WTC11 (cell line): ENCODE measurements around the gene TNFRSF11A. TPM values are rescaled to one million over a fixed set of nuclear protein-coding genes. Genes with fewer than 3 reads are reported as not detected.

ENCODE experiments used
- ATAC-seq: fragments of 200-7000 bp; cut with Tn5 transposase; 2 replicates; pipeline ENCODE4 v1.10.0; 2021; ENCODE audit warnings: mild to moderate bottlenecking, moderate library complexity
- CTCF ChIA-PET: fragments of 300-600 bp; sonication (Branson Sonifier 250); formaldehyde crosslinking; loops from one replicate; lab custom pipeline; 2021; ENCODE audit warnings: antibody characterized with exemption; lab: Charles Lee
- POLR2A ChIA-PET: fragments of 350-600 bp; sonication (Branson Sonifier 250); formaldehyde crosslinking; loops from one replicate; lab custom pipeline; 2021; ENCODE audit warnings: antibody characterized with exemption; lab: Charles Lee
- DNase-seq: peaks from one replicate; pipeline ENCODE4 v3.0.0; 2021; ENCODE audit warnings: low spot score
- H3K27ac Mint-ChIP-seq: 2 replicates; pipeline ENCODE4 v1.8.0; 2021; ENCODE audit warnings: mixed read lengths
- H3K27me3 Mint-ChIP-seq: 2 replicates; pipeline ENCODE4 v1.8.0; 2021; ENCODE audit warnings: low read depth, mild to moderate bottlenecking, moderate library complexity, mixed read lengths
- H3K36me3 Mint-ChIP-seq: 2 replicates; pipeline ENCODE4 v1.8.0; 2021; ENCODE audit warnings: mixed read lengths
- H3K4me1 Mint-ChIP-seq: 2 replicates; pipeline ENCODE4 v1.8.0; 2022; ENCODE audit warnings: mixed read lengths
- H3K4me3 Mint-ChIP-seq: 2 replicates; pipeline ENCODE4 v1.8.0; 2021; ENCODE audit warnings: mild to moderate bottlenecking, moderate library complexity, mixed read lengths
- H3K9me3 Mint-ChIP-seq: 2 replicates; pipeline ENCODE4 v1.8.0; 2021; ENCODE audit warnings: mixed read lengths
- CREM ChIP-seq: sonication (generic); formaldehyde crosslinking; IDR thresholded peaks from 2 replicates; pipeline ENCODE4 v1.8.1; 2022; ENCODE audit warnings: mild to moderate bottlenecking, missing genetic modification reagents, moderate library complexity
- EMX1 ChIP-seq: fragments of 250-450 bp; sonication (Bioruptor Pico); IDR thresholded peaks from 2 replicates; pipeline ENCODE4 v1.8.0; 2021; ENCODE audit warnings: mild to moderate bottlenecking
- FOXJ3 ChIP-seq: sonication (generic); formaldehyde crosslinking; IDR thresholded peaks from 2 replicates; pipeline ENCODE4 v1.9.0; 2021; ENCODE audit warnings: missing genetic modification reagents, mild to moderate bottlenecking, borderline replicate concordance
- HMGA2 ChIP-seq: fragments of 250-450 bp; sonication (Bioruptor Pico); IDR thresholded peaks from 2 replicates; pipeline ENCODE4 v1.4.0; 2021; ENCODE audit warnings: mild to moderate bottlenecking, moderate library complexity
- NFYB ChIP-seq: sonication (generic); formaldehyde crosslinking; conservative IDR thresholded peaks from 2 replicates; pipeline ENCODE4 v1.8.0; 2022; ENCODE audit warnings: low read depth, missing genetic modification reagents
- OVOL2 ChIP-seq: fragments of 250-450 bp; sonication (Bioruptor Pico); IDR thresholded peaks from 2 replicates; pipeline ENCODE4 v1.9.0; 2021; ENCODE audit warnings: mild to moderate bottlenecking, borderline replicate concordance
- SMAD3 ChIP-seq: sonication (generic); formaldehyde crosslinking; IDR thresholded peaks from 2 replicates; pipeline ENCODE4 v1.8.0; 2022; ENCODE audit warnings: missing genetic modification reagents, mild to moderate bottlenecking, borderline replicate concordance
- SMAD4 ChIP-seq: sonication (generic); formaldehyde crosslinking; IDR thresholded peaks from 2 replicates; pipeline ENCODE4 v1.8.0; 2022; ENCODE audit warnings: mild to moderate bottlenecking, missing genetic modification reagents
- TCF7 ChIP-seq: sonication (generic); formaldehyde crosslinking; IDR thresholded peaks from 2 replicates; pipeline ENCODE4 v1.8.0; 2022; ENCODE audit warnings: mild to moderate bottlenecking, low read depth, missing genetic modification reagents, moderate library complexity
- TEAD4 ChIP-seq: sonication (generic); formaldehyde crosslinking; IDR thresholded peaks from 2 replicates; pipeline ENCODE4 v1.8.0; 2022; ENCODE audit warnings: mild to moderate bottlenecking, missing genetic modification reagents
- ZNF219 ChIP-seq: sonication (generic); formaldehyde crosslinking; IDR thresholded peaks from 2 replicates; pipeline ENCODE4 v1.8.0; 2023; ENCODE audit warnings: missing genetic modification reagents, mild to moderate bottlenecking, borderline replicate concordance
- ZNF416 ChIP-seq: fragments of 250-450 bp; sonication (Bioruptor Pico); IDR thresholded peaks from 2 replicates; pipeline ENCODE4 v1.9.0; 2021; ENCODE audit warnings: mild to moderate bottlenecking, inconsistent platforms
- ZNF671 ChIP-seq: fragments of 250-450 bp; sonication (Bioruptor Pico); IDR thresholded peaks from 2 replicates; pipeline ENCODE4 v1.8.0; 2021; ENCODE audit warnings: mild to moderate bottlenecking
- total RNA-seq: library from RNA; stranded (reverse); gene quantifications from 3 replicates; pipeline ENCODE4 v1.2.3, GENCODE V29; 2021
- TF ChIP-seq, protein P1 (sequence below): sonication (generic); formaldehyde crosslinking; IDR thresholded peaks from 2 replicates; pipeline ENCODE4 v1.8.0; 2023; ENCODE audit warnings: mild to moderate bottlenecking, missing genetic modification reagents
- TF ChIP-seq, protein P2 (sequence below): sonication (generic); formaldehyde crosslinking; IDR thresholded peaks from 2 replicates; pipeline ENCODE4 v1.8.1; 2023; ENCODE audit warnings: mild to moderate bottlenecking, missing genetic modification reagents, moderate library complexity
- TF ChIP-seq, protein P3 (sequence below): fragments of 250-450 bp; sonication (Bioruptor Pico); IDR thresholded peaks from 2 replicates; pipeline ENCODE4 v1.9.0; 2021; ENCODE audit warnings: mild to moderate bottlenecking
- TF ChIP-seq, protein P4 (sequence below): fragments of 250-450 bp; sonication (Bioruptor Pico); conservative IDR thresholded peaks from 2 replicates; pipeline ENCODE4 v1.9.0; 2021; ENCODE audit warnings: mild to moderate bottlenecking
- TF ChIP-seq, protein P5 (sequence below): sonication (generic); formaldehyde crosslinking; IDR thresholded peaks from 2 replicates; pipeline ENCODE4 v1.8.0; 2022; ENCODE audit warnings: mild to moderate bottlenecking, missing genetic modification reagents

Gene TNFRSF11A
- total RNA-seq, 1 experiment from 2014 or later, result 4.9 TPM

DNA sequence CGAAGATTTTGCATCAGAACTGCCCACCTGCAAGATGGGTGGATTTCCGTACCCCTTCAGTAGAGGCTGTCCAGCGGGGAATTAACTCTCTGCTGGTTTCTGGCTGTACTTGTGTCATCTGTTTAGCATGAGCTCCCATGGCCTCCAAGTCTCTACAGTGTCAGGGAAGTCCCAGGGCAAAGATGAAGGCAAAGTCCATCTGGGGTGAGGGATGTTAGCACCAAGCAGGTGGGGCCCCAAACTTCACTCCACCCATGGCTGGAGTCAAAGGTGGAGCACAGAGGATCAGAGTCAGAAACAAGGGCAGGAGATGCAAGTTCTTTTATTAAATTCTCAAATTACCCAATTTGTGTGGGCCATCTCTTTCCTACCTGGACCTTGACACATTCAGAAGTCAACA is 78.0 kb downstream of the TNFRSF11A start:
- ATAC-seq (no peak), DNase-seq (no peak)
- peaks cover 16% of the 10 kb centered on the region for H3K9me3 Mint-ChIP-seq
- peaks cover 14% of the 10 kb centered on the region for H3K4me1 Mint-ChIP-seq
- TF ChIP-seq, protein P1, sequence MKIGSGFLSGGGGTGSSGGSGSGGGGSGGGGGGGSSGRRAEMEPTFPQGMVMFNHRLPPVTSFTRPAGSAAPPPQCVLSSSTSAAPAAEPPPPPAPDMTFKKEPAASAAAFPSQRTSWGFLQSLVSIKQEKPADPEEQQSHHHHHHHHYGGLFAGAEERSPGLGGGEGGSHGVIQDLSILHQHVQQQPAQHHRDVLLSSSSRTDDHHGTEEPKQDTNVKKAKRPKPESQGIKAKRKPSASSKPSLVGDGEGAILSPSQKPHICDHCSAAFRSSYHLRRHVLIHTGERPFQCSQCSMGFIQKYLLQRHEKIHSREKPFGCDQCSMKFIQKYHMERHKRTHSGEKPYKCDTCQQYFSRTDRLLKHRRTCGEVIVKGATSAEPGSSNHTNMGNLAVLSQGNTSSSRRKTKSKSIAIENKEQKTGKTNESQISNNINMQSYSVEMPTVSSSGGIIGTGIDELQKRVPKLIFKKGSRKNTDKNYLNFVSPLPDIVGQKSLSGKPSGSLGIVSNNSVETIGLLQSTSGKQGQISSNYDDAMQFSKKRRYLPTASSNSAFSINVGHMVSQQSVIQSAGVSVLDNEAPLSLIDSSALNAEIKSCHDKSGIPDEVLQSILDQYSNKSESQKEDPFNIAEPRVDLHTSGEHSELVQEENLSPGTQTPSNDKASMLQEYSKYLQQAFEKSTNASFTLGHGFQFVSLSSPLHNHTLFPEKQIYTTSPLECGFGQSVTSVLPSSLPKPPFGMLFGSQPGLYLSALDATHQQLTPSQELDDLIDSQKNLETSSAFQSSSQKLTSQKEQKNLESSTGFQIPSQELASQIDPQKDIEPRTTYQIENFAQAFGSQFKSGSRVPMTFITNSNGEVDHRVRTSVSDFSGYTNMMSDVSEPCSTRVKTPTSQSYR (CRISPR knock-in tag), result no peak
- TF ChIP-seq CREM, result no peak
- no peak for TF ChIP-seq ZNF219 (CRISPR knock-in tag)
- no peak for TF ChIP-seq ZNF671 (CRISPR knock-in tag)
- TF ChIP-seq HMGA2, result no peak
- TF ChIP-seq, protein P2, sequence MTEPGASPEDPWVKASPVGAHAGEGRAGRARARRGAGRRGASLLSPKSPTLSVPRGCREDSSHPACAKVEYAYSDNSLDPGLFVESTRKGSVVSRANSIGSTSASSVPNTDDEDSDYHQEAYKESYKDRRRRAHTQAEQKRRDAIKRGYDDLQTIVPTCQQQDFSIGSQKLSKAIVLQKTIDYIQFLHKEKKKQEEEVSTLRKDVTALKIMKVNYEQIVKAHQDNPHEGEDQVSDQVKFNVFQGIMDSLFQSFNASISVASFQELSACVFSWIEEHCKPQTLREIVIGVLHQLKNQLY (CRISPR knock-in tag), result no peak
- no peak for TF ChIP-seq TCF7 (CRISPR knock-in tag)
- no peak for TF ChIP-seq ZNF416
- TF ChIP-seq FOXJ3 (CRISPR knock-in tag), result no peak
- TF ChIP-seq NFYB (CRISPR knock-in tag), result no peak
- no peak for TF ChIP-seq SMAD3
- no peak for TF ChIP-seq TEAD4 (CRISPR knock-in tag)
- TF ChIP-seq, protein P3, sequence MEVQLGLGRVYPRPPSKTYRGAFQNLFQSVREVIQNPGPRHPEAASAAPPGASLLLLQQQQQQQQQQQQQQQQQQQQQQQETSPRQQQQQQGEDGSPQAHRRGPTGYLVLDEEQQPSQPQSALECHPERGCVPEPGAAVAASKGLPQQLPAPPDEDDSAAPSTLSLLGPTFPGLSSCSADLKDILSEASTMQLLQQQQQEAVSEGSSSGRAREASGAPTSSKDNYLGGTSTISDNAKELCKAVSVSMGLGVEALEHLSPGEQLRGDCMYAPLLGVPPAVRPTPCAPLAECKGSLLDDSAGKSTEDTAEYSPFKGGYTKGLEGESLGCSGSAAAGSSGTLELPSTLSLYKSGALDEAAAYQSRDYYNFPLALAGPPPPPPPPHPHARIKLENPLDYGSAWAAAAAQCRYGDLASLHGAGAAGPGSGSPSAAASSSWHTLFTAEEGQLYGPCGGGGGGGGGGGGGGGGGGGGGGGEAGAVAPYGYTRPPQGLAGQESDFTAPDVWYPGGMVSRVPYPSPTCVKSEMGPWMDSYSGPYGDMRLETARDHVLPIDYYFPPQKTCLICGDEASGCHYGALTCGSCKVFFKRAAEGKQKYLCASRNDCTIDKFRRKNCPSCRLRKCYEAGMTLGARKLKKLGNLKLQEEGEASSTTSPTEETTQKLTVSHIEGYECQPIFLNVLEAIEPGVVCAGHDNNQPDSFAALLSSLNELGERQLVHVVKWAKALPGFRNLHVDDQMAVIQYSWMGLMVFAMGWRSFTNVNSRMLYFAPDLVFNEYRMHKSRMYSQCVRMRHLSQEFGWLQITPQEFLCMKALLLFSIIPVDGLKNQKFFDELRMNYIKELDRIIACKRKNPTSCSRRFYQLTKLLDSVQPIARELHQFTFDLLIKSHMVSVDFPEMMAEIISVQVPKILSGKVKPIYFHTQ (CRISPR knock-in tag), result no peak
- no peak for TF ChIP-seq SMAD4 (CRISPR knock-in tag)
- TF ChIP-seq, protein P4, sequence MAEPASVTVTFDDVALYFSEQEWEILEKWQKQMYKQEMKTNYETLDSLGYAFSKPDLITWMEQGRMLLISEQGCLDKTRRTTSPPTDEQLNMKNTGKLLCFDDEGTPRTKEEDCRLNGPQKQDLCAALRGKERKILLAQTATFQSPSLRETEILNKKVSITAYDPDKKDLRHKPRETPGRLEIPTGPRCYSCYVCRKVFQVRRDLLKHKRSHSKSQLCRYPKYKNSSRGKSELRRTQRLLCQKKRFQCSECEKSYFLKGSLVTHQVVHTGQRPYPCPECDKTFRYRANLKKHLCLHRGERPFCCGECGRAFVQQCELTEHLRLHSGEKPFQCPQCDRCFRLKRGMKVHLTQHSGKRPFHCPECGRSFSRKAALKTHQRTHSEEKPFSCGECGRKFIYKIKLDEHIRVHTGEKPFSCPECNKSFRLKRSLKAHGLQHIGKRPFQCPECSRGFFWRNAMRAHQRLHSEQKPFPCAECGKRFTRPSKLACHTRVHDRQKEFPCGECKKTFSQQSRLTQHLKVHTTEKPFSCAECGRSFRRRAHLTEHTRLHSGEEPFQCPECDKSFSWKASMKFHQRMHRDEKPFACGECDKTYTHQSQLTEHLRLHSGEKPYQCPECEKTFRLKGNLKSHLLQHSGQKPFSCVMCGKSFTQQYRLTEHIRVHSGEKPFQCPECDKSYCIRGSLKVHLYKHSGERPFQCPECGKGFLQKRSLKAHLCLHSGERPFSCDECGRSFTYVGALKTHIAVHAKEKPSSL (CRISPR knock-in tag), result no peak
- TF ChIP-seq, all 79 proteins: peak for 0
- no peak overlapping the region for H3K27ac Mint-ChIP-seq
- no peaks in the 10 kb centered on the region for H3K27me3 Mint-ChIP-seq
- H3K36me3 Mint-ChIP-seq, result peaks cover 11% of the 10 kb centered on the region
- no peak overlapping the region for H3K4me3 Mint-ChIP-seq
- ChIA-PET POLR2A (no interaction called here), CTCF (interaction anchor here (1.5 kb wide), 1 partner anchor 163 kb away, joined by 3 read pairs; no protein-coding TSS in a partner anchor)

DNA sequence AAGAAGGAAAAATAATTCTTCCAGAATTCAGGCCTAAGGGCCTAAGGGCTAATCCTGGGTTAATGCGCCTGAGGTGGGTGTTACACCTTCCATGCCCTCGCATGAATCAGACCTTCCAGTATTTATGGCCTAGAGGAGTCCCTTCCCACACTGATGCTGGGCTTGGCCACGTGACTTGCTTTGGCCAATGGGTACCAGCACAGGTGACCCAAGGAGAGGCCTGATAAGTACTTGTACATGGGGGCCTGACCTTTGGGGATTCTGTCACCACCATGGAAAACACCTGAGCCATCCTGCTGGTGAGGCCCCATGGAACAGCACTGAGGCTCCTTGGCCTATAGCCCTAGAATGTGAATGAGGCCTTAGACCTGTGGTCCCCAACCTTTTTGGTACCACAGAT is 79.8 kb downstream of the TNFRSF11A start:
- TF ChIP-seq OVOL2 (CRISPR knock-in tag) (no peak), ZNF671 (CRISPR knock-in tag) (no peak), EMX1 (CRISPR knock-in tag) (no peak), CREM (no peak)
- TF ChIP-seq, protein P5, sequence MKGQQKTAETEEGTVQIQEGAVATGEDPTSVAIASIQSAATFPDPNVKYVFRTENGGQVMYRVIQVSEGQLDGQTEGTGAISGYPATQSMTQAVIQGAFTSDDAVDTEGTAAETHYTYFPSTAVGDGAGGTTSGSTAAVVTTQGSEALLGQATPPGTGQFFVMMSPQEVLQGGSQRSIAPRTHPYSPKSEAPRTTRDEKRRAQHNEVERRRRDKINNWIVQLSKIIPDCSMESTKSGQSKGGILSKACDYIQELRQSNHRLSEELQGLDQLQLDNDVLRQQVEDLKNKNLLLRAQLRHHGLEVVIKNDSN (CRISPR knock-in tag), result no peak
- TF ChIP-seq, all 79 proteins: peak for 0
- Mint-ChIP-seq H3K4me3 (no peak overlapping the region), H3K27me3 (no peaks in the 10 kb centered on the region), H3K27ac (no peak overlapping the region), H3K4me1 (peaks cover 6% of the 10 kb centered on the region), H3K9me3 (peaks cover 16% of the 10 kb centered on the region), H3K36me3 (peaks cover 11% of the 10 kb centered on the region)
- POLR2A ChIA-PET, result interaction anchor here (0.6 kb wide), 1 partner anchor 1758 kb away, joined by 13 read pairs; no protein-coding TSS in a partner anchor
- CTCF ChIA-PET, result interaction anchor here (0.6 kb wide), 1 partner anchor 35 kb away, joined by 4 read pairs; no protein-coding TSS in a partner anchor
- no peak for DNase-seq
- no peak for ATAC-seq
